ENCODE data around the gene MAMDC4.

DNA sequence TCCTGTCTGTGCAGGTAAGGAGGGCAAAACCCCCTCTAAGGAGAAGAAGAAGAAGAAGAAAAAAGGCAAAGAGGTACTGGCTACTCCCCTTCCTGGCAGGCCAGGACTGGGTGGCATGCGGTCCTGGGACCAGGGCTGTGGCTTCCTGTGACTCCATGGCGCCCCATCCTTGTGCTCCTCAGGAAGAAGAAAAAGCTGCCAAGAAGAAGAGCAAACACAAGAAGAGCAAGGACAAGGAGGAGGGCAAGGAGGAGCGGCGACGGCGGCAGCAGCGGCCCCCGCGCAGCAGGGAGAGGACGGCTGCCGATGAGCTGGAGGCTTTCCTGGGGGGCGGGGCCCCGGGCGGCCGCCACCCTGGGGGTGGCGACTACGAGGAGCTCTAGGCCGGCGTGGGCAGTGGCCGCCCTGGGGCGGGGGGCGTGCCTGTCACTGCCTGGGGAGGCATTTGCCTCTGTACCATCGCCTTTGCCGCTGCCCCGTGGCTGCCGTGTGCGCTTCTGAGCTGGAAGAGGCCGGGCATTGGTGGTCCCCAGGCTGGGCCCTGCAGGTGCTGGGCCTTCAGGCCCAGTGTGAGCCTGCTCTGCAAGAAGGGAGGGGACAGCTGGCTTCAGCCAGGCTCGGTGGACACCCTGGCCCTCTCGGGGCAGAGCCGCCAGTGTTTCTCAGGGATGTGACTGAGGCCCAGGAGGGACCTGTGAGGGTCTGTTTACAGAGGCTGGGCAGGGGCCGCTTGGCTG is 11.8 kb upstream of the MAMDC4 start:
- TF ChIP-seq CTCF (conservative IDR thresholded peaks at IDR 0.05; ENCODE audit: low read length) (no peak), EZH2phosphoT487 (IDR thresholded peaks at IDR 0.05; ENCODE audit: borderline replicate concordance) (no peak)
